ENCODE measurements around the gene SASS6.

SASS6 gene

GRCh38 chr1:100107696-100108095 is 25.0 kb downstream of the SASS6 start:
- no peak for TF ChIP-seq ZNF621 (tag by site-specific recombination; IDR thresholded peaks at IDR 0.05)
- TF ChIP-seq KLF7 (tag by site-specific recombination; IDR thresholded peaks at IDR 0.05; ENCODE audit: borderline replicate concordance): no peak
- no peak for TF ChIP-seq ZNF274 (IDR thresholded peaks at IDR 0.05; ENCODE audit: low read length)
- no peak for TF ChIP-seq ZNF274 (tag by site-specific recombination; IDR thresholded peaks at IDR 0.05; ENCODE audit: borderline replicate concordance)
- TF ChIP-seq ZNF670 (tag by site-specific recombination; IDR thresholded peaks at IDR 0.05; ENCODE audit: low read depth): no peak
- TF ChIP-seq PRDM1 (tag by site-specific recombination; IDR thresholded peaks at IDR 0.05): no peak
- TF ChIP-seq ZNF157 (tag by site-specific recombination; IDR thresholded peaks at IDR 0.05): no peak
- TF ChIP-seq HOXD13 (CRISPR knock-in tag; IDR thresholded peaks at IDR 0.05; ENCODE audit: borderline replicate concordance): no peak
- TF ChIP-seq ZNF311 (tag by site-specific recombination; IDR thresholded peaks at IDR 0.05; ENCODE audit: borderline replicate concordance): no peak
- no peak for TF ChIP-seq KLF9 (tag by site-specific recombination; IDR thresholded peaks at IDR 0.05; ENCODE audit: low read depth)
- no peak for TF ChIP-seq HOXC10 (CRISPR knock-in tag; IDR thresholded peaks at IDR 0.05)
- TF ChIP-seq ZNF792 (tag by site-specific recombination; IDR thresholded peaks at IDR 0.05): no peak
- TF ChIP-seq MZF1 (tag by site-specific recombination; IDR thresholded peaks at IDR 0.05; ENCODE audit: borderline replicate concordance): no peak
- TF ChIP-seq ZNF664 (tag by site-specific recombination; IDR thresholded peaks at IDR 0.05): no peak
- TF ChIP-seq ZSCAN30 (tag by site-specific recombination; IDR thresholded peaks at IDR 0.05): no peak
- TF ChIP-seq KLF1 (tag by site-specific recombination; IDR thresholded peaks at IDR 0.05): no peak
- Histone ChIP-seq H3K9me3 (ENCODE audit: control insufficient read depth, insufficient read depth, low read depth, low read length) (no peaks in the 10 kb centered on the region), H3K27ac (ENCODE audit: extremely low read depth, low read depth, low read length) (no peak overlapping the region), H3K36me3 (ENCODE audit: control insufficient read depth in 2 of 2, insufficient read depth in 1 of 2, low read length in 2 of 2) (peaks cover 63 to 64% of the 10 kb centered on the region in 2 experiments), H3K4me3 (ENCODE audit: low read depth, low read length) (no peak overlapping the region), H3K4me1 (ENCODE audit: control insufficient read depth, insufficient read depth, low read length) (no peaks in the 10 kb centered on the region)
- POLR2A ChIA-PET: no interaction called here
- CTCF ChIA-PET: no interaction called here

DNA sequence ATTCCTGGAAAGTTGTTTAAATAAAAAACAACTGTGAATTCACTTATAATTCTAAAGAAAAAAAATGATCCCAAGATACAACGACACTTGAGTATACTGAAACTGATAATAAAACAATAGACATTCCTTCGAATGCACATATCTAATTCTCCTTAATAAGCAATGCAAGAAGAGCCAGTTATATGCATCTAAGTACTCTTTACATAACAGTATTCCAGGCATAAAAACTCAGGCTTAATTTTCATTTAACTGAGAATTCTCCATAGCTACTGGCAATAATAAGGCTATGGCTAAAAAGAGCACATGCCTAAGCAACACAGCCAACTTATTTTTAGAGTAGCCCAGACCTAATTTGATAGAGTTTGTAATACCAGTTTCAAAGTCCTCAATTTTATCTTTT is 31.2 kb downstream of the SASS6 start:
- Histone ChIP-seq H3K4me3 (ENCODE audit: low read depth, low read length) (no peak overlapping the region), H3K27ac (ENCODE audit: extremely low read depth, low read depth, low read length) (no peak overlapping the region), H3K36me3 (ENCODE audit: control insufficient read depth in 2 of 2, insufficient read depth in 1 of 2, low read length in 2 of 2) (peaks cover 68 to 88% of the 10 kb centered on the region in 2 experiments), H3K4me1 (ENCODE audit: control insufficient read depth, insufficient read depth, low read length) (no peaks in the 10 kb centered on the region), H3K9me3 (ENCODE audit: control insufficient read depth, insufficient read depth, low read depth, low read length) (no peaks in the 10 kb centered on the region)
- ChIA-PET POLR2A (no interaction called here), CTCF (no interaction called here)
- TF ChIP-seq ZNF596 (tag by site-specific recombination; IDR thresholded peaks at IDR 0.05) (no peak), ZNF184 (tag by site-specific recombination; IDR thresholded peaks at IDR 0.05) (no peak), ZNF174 (tag by site-specific recombination; IDR thresholded peaks at IDR 0.05) (no peak), ZNF366 (tag by site-specific recombination; conservative IDR thresholded peaks at IDR 0.05) (no peak), ZNF404 (tag by site-specific recombination; IDR thresholded peaks at IDR 0.05) (no peak), ZNF266 (tag by site-specific recombination; IDR thresholded peaks at IDR 0.05; ENCODE audit: low read depth) (no peak), SP7 (tag by site-specific recombination; IDR thresholded peaks at IDR 0.05) (no peak), ZNF768 (tag by site-specific recombination; IDR thresholded peaks at IDR 0.05) (no peak), HOXD13 (CRISPR knock-in tag; IDR thresholded peaks at IDR 0.05; ENCODE audit: borderline replicate concordance) (no peak), ZNF571 (tag by site-specific recombination; IDR thresholded peaks at IDR 0.05) (no peak), ZNF837 (tag by site-specific recombination; IDR thresholded peaks at IDR 0.05) (no peak), ZNF501 (tag by site-specific recombination; IDR thresholded peaks at IDR 0.05) (no peak), ZNF48 (tag by site-specific recombination; IDR thresholded peaks at IDR 0.05) (no peak), SALL2 (tag by site-specific recombination; IDR thresholded peaks at IDR 0.05; ENCODE audit: borderline replicate concordance) (no peak), ZBTB48 (tag by site-specific recombination; IDR thresholded peaks at IDR 0.05) (no peak), MZF1 (tag by site-specific recombination; IDR thresholded peaks at IDR 0.05; ENCODE audit: borderline replicate concordance) (no peak), ZNF510 (tag by site-specific recombination; IDR thresholded peaks at IDR 0.05; ENCODE audit: insufficient replicate concordance) (no peak), ZNF354C (tag by site-specific recombination; IDR thresholded peaks at IDR 0.05; ENCODE audit: borderline replicate concordance, low read depth) (no peak)
- TF ChIP-seq, protein P1, sequence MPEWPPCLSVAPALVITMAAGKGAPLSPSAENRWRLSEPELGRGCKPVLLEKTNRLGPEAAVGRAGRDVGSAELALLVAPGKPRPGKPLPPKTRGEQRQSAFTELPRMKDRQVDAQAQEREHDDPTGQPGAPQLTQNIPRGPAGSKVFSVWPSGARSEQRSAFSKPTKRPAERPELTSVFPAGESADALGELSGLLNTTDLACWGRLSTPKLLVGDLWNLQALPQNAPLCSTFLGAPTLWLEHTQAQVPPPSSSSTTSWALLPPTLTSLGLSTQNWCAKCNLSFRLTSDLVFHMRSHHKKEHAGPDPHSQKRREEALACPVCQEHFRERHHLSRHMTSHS (tag by site-specific recombination; IDR thresholded peaks at IDR 0.05): no peak
- TF ChIP-seq, protein P2, sequence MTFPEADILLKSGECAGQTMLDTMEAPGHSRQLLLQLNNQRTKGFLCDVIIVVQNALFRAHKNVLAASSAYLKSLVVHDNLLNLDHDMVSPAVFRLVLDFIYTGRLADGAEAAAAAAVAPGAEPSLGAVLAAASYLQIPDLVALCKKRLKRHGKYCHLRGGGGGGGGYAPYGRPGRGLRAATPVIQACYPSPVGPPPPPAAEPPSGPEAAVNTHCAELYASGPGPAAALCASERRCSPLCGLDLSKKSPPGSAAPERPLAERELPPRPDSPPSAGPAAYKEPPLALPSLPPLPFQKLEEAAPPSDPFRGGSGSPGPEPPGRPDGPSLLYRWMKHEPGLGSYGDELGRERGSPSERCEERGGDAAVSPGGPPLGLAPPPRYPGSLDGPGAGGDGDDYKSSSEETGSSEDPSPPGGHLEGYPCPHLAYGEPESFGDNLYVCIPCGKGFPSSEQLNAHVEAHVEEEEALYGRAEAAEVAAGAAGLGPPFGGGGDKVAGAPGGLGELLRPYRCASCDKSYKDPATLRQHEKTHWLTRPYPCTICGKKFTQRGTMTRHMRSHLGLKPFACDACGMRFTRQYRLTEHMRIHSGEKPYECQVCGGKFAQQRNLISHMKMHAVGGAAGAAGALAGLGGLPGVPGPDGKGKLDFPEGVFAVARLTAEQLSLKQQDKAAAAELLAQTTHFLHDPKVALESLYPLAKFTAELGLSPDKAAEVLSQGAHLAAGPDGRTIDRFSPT (tag by site-specific recombination; IDR thresholded peaks at IDR 0.05): no peak

Measured in HEK293 (cell line).